Measurements from ENCODE around the gene MLLT6. TPM values are rescaled to one million over a fixed set of nuclear protein-coding genes. Genes with fewer than 3 reads are reported as not detected.

Gene MLLT6
- total and polyA plus RNA-seq, 2 of the 13 experiments (the other 11 are each of a cell fraction or from before 2014, with no cell fraction given): 50.7 to 69.5 TPM

GRCh38 chr17:38706505-38707216, 1.6 kb downstream of the MLLT6 start (continued):
- TF ChIP-seq HNF1A (IDR thresholded peaks at IDR 0.05; ENCODE audit: low read depth) (no peak), HNF1A (CRISPR knock-in tag; IDR thresholded peaks at IDR 0.05; ENCODE audit: borderline replicate concordance) (no peak), HINFP (CRISPR knock-in tag; IDR thresholded peaks at IDR 0.05; ENCODE audit: low read depth) (no peak), NR2F1 (CRISPR knock-in tag; IDR thresholded peaks at IDR 0.05) (no peak)

Data from HepG2 (cell line).